NCI-H128 (cell line): ENCODE measurements around the gene CSNK2A3.
"Not testable (repeated sequence)": the region's sequence is repeated elsewhere in the genome, so short reads cannot be mapped to it uniquely, and the experiment has no call there.

Experiments
- DNase-seq: peaks from one replicate; lab custom pipeline; 2025; ENCODE audit not compliant: unreplicated experiment; lab: John Stamatoyannopoulos, UW

The CSNK2A3 gene

DNA sequence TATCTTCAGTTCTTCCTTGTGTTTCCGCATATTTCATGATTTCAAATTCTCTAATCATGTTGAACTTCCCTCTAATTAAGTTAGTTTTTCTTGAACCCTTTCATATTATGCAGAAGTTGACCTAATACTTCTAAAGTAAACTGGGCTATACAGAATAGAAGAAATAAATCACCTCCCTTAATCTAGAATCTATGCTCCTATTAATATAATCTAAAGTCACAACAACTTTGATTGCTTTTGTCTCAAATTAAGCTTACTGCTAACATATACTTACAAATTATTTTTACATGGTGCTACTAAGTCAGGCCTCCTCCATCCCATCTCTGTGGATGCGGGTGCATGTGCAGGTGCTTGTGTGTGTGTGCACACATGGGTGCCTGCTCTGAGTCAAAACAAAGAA, 27.3 kb upstream of the CSNK2A3 start:
- DNase-seq = no peak

DNA sequence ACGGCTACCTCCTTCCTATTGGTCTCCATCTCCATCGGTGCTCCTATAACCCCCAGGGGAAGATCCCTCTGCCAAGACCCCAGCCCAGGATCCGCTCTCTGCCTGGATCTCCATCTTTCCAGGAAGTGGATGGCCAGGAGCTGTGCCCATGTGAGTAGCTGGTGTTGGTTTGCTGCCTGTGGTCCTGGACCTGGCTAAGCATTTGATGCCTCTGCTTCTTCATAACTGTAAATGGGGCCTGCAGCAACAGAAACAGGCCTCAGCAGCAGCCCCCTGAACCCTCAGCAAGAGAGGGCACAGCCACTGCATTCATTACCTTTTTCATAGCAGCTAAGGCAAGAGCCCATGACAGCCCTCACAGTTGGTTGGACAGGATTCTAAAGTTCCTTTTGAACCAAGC, 26.6 kb upstream of the CSNK2A3 start:
- DNase-seq = no peak

DNA sequence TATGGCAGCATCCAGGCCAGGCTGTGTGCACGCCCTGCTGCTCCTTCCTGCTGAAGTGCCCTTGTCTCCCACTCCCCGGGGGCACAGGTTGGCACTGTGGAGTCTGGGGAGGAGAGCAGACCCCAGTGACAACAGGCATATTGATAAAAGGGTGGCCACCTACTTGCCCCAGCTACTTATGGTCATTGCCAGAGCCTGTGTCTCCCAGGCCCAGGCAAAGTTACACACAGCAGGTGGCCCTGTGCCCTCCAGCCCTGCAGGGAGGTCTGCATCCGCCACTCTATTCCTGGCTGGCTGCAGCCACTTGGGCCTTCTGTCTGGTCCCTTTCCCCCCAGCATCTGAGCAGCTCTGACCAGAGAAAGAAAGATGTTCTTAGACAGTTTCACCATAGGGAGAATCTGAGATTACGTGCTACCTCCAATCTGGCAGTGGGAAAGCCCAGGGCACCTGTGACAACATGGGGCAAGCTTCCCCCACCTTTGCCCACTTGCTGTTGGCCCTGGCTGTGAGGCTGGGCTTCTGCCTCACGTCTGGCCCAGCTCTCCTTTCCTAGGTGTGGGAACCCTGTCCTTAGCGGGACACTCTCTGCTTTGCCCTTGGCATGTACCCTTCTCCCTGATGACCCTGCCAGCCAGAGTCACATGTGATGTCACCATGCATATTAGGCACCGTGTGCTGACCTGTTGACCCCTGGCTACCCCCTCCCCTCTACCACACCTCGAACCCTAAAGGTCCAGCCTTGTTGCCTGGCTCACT, 25.3 kb upstream of the CSNK2A3 start:
- no peak for DNase-seq

DNA sequence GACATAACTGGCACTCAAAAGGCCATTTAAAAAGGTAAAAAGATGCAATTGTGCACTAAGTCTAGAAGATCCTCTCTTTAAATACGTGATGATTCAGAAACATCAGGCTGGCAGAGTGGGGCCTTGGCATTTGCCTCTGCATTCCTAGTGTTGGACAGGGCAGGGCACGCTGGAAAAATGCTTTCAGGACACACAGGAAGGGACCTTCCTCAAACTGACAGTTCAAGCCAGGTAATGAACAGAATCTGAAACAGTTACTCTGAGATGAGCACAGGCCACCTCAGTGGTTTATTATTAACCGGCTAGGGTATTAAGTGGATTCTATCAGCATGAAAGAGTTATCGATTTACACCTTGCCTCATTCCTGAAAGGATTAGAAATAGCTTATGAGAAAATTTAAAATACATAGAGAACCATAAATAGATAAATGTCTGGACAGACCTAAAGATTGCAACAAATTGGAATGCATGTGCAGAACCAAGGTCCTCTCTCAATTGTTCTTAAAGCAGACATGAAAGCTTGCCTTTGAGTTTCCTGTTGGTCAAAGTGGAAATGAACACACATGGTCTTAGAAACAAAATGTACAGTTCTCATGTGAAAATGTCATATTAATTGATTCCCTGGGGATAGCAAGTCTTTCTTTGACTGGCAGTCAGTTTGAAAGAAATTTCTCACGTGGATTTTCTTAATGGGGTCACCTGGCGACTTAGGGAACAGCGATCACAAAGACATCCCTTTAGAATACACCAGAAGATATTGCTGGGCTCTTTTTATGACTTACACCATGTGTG, 21.5 kb upstream of the CSNK2A3 start:
- DNase-seq = no peak

DNA sequence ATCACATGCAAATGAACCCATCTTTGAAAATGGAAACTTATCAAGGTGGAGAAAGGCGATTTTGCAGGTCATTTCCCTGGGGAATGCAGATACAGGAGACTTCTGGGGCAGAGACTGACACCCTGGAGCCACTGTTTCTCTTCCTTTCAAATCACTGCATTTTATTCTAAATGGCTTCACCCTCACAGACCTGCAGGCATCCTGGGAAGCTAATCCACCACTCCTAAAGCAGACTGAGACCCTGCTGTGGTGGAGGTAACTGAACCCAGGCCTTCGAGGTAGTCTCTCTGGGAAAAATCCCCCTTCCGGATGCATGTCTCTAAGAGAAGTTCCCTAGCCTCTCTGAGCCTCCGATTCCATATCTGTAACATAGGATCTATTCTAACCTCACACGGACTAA, 20.9 kb upstream of the CSNK2A3 start:
- DNase-seq = no peak

DNA sequence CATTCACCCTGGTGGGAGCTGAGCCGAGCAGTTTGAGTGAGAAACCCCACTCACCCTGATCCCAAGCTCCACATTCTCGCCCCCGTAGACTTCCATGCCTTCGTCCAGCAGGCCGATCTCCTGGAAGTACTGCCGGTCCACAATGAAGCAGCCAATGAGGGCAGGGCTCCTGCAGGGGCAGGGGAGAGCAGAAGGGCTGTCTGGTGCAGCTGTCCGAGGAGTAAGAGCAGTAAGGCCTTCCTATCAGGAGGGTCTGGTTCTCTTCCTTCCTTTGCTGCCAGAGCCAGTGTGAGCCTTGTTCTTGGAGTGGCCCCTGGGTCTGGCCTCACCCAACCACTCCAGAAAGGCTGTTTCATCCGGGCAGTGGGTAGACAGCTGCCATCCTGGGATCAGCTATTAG, 19.4 kb upstream of the CSNK2A3 start:
- no peak for DNase-seq

DNA sequence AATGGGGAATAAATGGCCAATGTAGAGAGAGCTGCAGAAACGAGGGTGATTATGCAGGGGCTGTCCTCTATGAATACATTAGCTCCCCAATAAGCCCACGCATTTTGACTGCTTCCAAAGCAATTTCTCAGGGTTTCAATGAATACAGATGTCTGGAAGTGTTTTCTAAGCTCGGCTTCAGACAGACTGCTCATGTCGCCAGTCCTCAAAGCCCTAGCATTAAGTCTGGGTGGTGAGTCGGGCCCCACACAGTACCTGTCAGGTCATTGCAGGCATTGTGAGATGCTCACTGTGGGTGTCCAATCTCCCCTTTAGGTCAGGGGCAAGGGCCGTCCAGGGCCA, 17.9 kb upstream of the CSNK2A3 start:
- no peak for DNase-seq

DNA sequence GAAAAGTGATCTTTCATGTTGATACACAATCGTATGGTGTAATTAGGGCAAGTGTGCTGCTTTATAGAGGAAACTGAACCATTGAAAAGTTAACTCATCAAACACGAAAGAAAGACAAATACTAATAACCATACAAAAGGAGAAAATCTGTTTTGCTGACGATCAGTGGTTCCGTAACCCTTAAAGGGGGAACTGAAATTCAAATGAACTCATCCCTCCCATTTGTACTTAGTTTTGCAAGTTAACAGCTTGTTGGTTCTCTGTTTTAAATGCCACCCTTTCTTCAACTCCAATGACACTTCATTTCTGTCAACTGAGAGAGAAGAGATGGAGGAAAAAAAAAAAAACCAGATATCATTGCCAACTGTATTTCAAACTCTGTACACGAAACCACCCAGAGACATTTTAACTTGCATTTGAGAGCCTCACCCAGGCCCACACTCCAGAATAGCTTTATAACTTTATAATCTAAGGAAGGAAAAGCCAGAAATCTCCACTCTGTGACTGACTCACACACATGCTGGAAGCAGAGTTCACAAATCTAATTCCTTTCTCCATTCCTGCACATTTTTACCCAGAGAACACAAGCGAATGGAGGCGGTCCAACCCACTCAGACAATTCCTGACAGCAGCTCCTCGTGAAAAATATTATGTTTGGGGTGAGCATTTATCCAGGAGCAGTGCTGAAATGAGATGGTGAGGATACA, 17.4 kb upstream of the CSNK2A3 start:
- DNase-seq = no peak

DNA sequence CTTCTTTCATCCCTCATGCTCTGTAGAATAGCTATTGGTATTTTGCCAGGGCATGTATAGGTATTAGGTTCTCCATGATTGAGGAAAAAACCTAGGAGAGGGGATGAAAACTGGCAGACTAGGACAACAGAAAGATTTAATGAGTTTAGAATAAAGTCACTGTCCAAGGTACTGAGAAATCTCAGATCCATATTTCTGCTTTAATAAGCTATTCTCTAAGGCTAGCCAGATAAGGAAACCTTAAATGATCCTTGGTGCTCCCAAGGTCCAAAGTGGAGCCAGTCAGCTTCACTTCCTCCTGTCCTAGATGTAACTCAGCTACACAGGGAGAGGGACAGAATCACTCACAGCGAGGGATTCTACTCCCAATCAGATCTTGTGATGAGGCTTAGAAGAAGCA, 13.7 kb upstream of the CSNK2A3 start:
- DNase-seq = no peak

DNA sequence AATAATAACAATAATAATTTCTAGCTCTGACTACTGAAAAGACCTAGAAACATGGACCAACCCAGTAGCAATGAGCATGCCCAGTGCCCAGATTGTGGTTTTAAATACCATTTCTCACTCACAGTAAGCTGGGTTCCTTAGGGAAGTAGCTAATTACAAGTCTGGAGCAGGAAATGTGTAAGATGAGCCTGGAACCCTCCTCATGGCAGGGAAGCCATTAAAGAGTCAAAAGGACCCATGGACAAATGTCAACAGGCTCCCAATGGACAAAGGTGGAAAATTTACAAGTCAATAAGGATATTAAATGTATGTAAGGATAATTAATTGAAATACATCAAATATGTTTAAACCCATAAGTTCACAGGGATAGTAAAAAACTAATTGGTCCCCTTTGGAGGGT, 10.6 kb upstream of the CSNK2A3 start:
- DNase-seq = no peak

DNA sequence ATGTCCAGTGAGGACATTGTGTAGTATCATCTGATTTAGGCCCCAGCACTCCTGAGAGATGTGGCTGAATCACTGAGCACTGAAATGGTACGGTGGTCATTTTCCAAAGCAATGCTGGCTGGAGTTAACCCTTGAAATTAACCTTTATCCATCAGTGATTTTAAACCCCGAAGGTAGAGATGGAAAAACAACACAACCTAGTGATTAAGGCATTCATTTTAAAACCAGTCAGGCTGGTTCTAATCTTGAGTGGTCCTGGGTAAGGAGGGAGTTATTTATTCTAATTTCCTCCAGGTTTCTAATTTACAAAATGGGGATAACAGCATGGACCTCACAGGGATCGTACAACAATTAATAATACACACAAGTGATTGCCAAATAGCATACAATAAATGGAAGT, 6.6 kb upstream of the CSNK2A3 start:
- DNase-seq = no peak

DNA sequence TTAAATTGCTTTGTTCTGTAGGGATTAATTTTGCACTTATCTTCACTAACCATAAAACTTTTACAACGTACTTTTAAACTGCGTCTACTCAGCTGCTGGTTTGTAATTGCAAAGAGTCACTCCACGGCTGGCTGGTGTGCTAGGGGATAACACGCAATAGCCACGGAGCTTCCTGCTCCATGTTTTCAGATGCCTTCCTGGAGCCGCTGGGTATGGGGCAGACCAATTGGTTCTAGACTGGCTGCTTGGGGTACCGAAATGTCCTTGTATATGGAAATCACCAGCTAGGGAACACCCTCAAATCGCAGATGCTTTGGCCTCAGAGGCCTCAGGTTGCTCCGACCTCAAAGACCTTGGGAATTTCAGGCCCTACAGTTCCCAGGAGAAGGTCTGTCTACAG, 3.8 kb upstream of the CSNK2A3 start:
- DNase-seq = no peak

DNA sequence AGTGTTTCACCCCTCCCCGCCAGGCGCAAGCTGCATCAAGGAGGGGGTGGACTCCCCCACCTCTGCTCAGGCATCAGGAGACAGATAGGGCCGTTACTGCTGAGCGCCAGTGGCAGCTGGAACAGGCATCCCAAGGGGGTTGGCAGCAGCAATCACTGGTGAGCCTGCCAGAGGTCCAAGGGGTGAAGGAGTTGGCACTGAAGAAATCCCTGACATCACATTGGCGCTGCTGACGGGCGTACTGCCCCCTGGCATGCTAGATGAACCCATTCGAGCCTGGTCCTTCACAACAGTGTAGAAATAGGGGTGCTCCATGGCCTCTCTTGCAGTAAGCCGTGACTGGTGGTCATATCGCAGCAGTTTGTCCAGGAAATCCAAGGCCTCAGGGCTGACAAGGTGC, 1.2 kb downstream of the CSNK2A3 start:
- DNase-seq = not testable (repeated sequence)

DNA sequence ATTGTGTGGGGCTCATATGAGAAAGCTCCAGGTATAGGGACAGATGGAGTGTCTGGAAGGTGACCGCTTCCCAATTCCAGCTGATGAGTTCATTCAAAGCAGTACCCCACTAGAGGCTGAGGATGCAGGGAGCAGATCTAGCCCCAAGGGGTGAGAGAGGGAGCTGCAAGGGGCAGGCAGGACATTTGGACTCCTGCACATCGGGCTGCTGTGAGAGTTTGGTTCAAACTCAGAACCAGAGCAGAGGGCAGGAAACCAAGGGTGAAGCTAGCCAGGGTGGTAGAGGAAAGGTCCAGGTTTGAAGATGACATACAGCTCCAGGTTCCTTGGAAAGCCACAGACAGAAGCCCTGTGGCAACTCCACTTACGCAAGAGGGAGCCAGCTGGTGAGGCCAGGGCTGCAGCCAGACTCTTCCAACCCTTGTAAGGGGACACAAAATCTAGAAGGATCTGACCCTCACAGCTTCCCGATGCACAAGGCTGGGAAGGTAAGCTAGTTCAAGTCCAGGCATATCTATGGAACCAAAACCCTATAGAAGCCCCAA, 1.9 kb downstream of the CSNK2A3 start:
- DNase-seq = no peak

DNA sequence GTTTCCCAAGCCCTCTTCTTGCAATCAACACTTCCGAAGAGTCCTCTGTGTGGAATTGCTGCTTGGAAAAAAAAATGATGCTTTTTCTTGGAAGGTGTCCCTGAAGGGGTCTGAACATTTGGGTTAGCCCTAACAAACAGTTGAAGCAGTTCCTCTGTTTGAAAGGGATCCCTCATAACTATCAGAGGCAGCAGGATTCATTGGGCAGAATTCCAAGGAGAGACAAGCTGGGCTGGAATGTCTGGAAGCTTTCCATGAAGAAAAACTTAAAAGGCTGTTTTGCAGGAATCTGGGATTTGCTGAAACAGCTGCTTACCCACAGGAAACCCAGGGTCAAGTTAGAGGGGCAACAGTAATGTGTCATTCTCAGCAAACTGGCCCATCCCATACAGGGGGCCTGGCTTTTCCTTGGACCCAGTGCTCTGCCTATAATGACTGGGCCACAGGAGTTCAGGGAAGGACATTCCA, 3.1 kb downstream of the CSNK2A3 start:
- no peak for DNase-seq

DNA sequence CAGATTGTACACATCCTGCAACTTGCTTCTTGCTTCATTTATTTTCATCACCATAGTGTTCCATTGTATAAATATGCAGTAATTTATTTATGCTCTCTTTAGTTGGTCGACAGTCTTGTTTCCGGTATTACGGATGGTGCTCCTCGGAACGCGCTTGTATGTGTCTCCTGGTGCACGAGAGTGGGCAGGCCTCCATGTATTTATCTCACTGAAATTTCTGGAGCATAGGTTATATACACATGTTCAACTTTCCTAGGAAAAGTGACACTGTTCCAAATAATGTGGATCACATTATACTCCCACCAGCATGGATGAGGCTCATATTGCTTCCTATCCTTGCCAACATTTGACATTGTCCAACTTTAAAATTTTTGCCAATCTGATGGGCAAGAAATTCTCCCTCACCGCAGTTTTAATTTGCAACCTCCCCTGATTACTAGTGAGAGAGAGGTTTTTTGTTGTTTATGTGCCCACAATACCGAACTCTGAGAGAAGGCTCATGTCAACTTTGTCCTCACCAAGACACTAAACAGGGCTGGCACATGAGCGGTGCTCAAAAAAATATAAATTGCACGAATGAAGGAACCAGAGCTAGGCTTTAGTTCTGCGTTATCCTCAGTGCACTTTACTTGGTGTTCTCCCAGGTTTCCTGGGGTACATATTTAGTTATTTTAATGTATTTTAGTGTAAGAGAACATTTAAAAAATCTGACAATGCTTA, 3.8 kb downstream of the CSNK2A3 start:
- DNase-seq = no peak

DNA sequence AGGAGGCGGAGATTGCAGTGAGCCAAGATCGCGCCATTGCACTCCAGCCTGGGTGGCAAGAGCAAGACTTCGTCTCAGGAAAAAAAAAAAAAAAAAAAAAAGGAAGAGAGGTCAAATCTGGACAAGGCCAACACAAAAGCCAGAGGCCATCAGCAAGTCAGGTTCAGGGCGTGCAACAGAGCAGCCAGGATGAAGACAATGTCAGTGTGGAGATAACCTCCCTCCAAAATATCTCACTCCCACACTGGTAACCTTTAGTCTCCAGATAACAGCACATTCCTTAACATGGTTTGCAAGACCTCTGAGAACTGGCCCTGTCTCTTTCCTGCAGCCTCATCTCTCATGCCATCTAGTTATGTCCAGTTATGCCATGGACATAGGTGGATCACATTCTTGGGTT, 4.7 kb downstream of the CSNK2A3 start:
- DNase-seq = no peak

DNA sequence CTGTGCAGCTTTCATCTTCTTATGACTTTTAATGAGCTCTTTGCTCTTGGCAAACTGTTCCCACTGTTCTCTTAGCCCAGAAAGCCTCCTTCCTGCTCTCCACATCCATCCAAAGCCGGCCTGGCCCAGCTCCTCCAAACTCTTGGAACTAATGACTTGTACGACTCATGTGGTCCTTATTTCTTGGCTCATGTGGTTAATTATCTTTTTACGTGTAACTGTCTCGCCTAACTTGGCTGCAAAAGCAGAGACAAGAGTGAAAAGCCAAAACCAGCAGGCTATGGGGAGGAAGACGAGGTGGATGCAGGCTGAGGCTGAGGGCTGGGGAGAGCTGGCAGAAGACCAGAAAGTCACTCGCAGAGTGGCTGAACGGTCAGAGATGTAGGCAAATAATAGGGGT, 5.5 kb downstream of the CSNK2A3 start:
- no peak for DNase-seq

DNA sequence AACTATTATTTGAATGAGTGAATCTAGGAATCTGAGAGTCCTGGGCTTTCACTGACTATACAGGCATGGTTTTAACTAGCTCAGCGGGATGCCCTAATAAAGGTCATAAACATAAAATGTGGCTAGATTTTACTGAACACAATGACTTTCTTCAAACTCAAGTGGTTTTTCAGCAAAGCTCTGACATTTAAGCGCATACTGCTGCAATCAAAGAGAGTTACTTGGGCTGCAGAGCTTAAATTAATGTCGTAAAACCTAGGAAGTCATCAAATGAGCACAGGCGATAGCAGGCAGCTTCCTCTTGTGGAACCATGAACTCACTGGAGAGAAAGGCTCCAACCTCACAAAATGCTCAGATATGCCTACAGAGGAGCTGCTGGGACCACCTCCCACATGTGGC, 6.7 kb downstream of the CSNK2A3 start:
- peak; percentile 32 for DNase-seq

DNA sequence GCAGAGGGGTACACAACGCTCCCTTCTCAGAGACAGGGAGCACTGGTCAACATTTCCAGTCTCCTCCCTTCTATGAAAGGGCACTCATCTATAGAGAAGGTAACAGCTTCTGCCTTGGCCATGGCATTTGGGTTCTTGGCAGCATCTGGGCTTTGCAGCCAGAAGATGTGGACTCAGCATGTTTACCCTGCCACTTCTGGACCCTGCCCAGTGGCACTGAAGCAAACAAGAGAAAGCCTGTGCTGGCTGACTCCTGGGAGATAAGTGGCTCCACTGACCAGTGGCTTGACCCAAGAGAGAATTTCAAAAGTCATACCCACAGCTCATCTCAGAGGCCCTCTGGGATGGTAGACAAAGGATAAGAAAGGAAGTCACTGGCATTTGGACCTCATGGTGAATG, 8.0 kb downstream of the CSNK2A3 start:
- DNase-seq = no peak

DNA sequence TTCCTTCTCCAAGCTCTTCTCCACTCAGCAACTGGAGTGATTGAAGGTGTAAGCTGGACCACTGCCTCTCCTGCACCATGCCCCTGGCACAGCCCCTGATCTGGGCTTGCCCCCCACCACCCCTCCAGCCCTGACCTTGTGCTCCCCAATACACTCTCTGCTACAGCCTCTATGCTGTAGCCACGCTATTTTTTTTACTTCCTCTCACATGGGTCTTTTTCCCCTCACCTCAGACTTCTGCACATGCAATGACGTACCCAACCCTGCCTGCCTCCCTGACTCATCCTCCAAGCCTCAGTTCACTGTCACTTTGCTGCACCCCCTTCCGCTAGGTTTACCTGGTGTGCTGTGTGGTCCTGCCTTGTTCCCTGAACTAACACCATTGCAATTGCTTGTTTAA, 9.0 kb downstream of the CSNK2A3 start:
- no peak for DNase-seq
